ENCODE measurements around the gene COMP. TPM values are rescaled to one million over a fixed set of nuclear protein-coding genes. Genes with fewer than 3 reads are reported as not detected.

The COMP gene
- total and polyA plus RNA-seq, 9 donors, result 0.88 to 96.3 (median 8.7) TPM

GRCh38 chr19:18794692-18795091 lies 3.6 kb upstream of the COMP start:
- H3K4me1 ChIP-seq (ENCODE audit: control insufficient read depth, insufficient read depth, low read length), result peaks cover 16% of the 10 kb centered on the region
- no peak overlapping the region for H3K4me3 ChIP-seq (ENCODE audit: low read length)
- no peaks in the 10 kb centered on the region for H3K36me3 ChIP-seq (ENCODE audit: control insufficient read depth, insufficient read depth, low read length)
- peaks cover 83% of the 10 kb centered on the region for H3K27me3 ChIP-seq (ENCODE audit: control insufficient read depth, insufficient read depth, low read length)
- 100% methylated on average over 3 of the region's 6 CpGs for WGBS (ENCODE audit: insufficient coverage)
- DNase-seq, result no peak
- no peak overlapping the region for H3K27ac ChIP-seq (ENCODE audit: low read length)
- H3K9me3 ChIP-seq (replicated peaks; ENCODE audit: control insufficient read depth, low read depth, low read length), result no peaks in the 10 kb centered on the region

DNA sequence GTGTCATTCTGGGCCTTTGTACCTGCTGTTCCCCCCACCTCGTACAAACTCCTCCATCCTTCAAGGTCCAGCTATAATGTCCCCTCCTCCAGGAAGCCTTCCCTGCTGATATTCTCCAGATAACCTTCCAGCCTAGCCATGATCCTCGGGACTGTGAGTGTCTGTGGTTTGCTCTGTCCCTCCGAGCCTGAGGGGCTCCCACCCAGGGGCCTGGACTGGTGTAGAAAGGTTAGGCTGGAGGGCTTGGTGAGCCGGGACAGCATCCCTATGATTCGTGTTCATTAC lies 2.9 kb upstream of the COMP start:
- Histone ChIP-seq H3K4me3 (ENCODE audit: low read length) (no peak overlapping the region), H3K27ac (ENCODE audit: low read length) (no peak overlapping the region), H3K9me3 (replicated peaks; ENCODE audit: control insufficient read depth, low read depth, low read length) (no peaks in the 10 kb centered on the region), H3K4me1 (ENCODE audit: control insufficient read depth, insufficient read depth, low read length) (peaks cover 23% of the 10 kb centered on the region), H3K27me3 (ENCODE audit: control insufficient read depth, insufficient read depth, low read length) (peaks cover 88% of the 10 kb centered on the region), H3K36me3 (ENCODE audit: control insufficient read depth, insufficient read depth, low read length) (no peaks in the 10 kb centered on the region)
- no peak for DNase-seq
- WGBS (ENCODE audit: insufficient coverage), result 86% methylated on average over 1 of the region's 5 CpGs

DNA sequence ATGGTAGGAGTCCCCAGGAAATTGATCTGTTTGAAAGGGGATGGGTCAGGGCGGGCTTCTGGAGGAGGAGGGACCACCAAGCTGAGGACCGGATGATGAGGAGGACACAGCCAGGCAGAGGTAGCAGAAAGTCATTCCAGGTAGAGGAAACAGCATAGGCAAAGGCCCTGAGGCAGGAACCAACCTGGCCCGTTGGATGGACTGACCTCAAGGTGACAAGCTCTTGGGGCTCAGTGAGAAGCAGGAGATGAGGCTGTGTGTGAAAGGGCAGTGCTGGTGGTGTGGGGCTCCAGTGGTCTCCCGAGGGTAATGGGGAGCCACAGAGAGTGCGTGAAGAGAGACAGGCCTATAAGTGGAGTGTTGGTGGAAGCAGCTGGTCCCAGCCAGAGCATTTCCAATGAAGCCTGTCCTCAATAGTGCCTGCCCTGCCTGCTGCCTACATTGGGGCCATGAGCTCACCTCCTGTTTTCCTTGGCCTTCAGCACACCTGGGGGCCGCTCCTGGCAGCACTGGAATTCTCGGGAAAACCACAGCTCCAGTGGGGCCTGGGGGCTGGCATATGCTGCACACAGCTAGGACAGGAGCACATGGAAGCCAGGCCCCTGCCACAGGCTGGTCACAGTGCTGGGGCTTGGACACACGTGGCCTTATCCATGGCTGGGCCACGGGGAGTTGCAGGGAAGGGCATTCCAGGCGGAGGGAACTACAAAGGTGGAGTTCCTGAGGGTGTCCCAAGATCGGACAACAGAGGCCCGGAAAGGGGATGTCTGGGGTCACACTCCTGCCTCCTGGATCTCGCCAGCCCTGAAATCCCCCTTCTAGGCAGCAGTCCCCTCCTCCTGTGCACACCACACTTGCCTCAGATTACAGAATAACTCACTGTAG lies 2.3 kb upstream of the COMP start:
- DNase-seq, result no peak
- Histone ChIP-seq H3K36me3 (ENCODE audit: control insufficient read depth, insufficient read depth, low read length) (no peaks in the 10 kb centered on the region), H3K9me3 (replicated peaks; ENCODE audit: control insufficient read depth, low read depth, low read length) (no peaks in the 10 kb centered on the region), H3K27me3 (ENCODE audit: control insufficient read depth, insufficient read depth, low read length) (peaks cover 88% of the 10 kb centered on the region), H3K4me1 (ENCODE audit: control insufficient read depth, insufficient read depth, low read length) (peaks cover 26% of the 10 kb centered on the region), H3K4me3 (ENCODE audit: low read length) (no peak overlapping the region), H3K27ac (ENCODE audit: low read length) (no peak overlapping the region)
- 61% methylated on average over 12 of the region's 13 CpGs for WGBS (ENCODE audit: insufficient coverage)

GRCh38 chr19:18792661-18793060 lies 1.6 kb upstream of the COMP start:
- Histone ChIP-seq H3K4me1 (ENCODE audit: control insufficient read depth, insufficient read depth, low read length) (peaks cover 26% of the 10 kb centered on the region), H3K27ac (ENCODE audit: low read length) (no peak overlapping the region), H3K27me3 (ENCODE audit: control insufficient read depth, insufficient read depth, low read length) (peaks cover 89% of the 10 kb centered on the region), H3K4me3 (ENCODE audit: low read length) (no peak overlapping the region), H3K36me3 (ENCODE audit: control insufficient read depth, insufficient read depth, low read length) (no peaks in the 10 kb centered on the region), H3K9me3 (replicated peaks; ENCODE audit: control insufficient read depth, low read depth, low read length) (no peaks in the 10 kb centered on the region)
- no peak for DNase-seq
- WGBS (ENCODE audit: insufficient coverage), result 55% methylated on average over 2 of the region's 3 CpGs

- H3K27me3 ChIP-seq (ENCODE audit: control insufficient read depth, insufficient read depth, low read length), result peaks cover 92% of the 10 kb centered on the region
- no peak overlapping the region for H3K27ac ChIP-seq (ENCODE audit: low read length)
- H3K36me3 ChIP-seq (ENCODE audit: control insufficient read depth, insufficient read depth, low read length), result no peaks in the 10 kb centered on the region
- peaks cover 26% of the 10 kb centered on the region for H3K4me1 ChIP-seq (ENCODE audit: control insufficient read depth, insufficient read depth, low read length)
- no peaks in the 10 kb centered on the region for H3K9me3 ChIP-seq (replicated peaks; ENCODE audit: control insufficient read depth, low read depth, low read length)
- no peak for DNase-seq
- no CpG with 5 or more reads among the region's 21 CpGs for WGBS (ENCODE audit: insufficient coverage)
- H3K4me3 ChIP-seq (ENCODE audit: low read length), result peak overlapping the region; percentile 24
Observed at GRCh38 chr19:18791315-18791678, 192 bp upstream of the COMP start.

GRCh38 chr19:18789883-18790565 lies 1.1 kb downstream of the COMP start:
- WGBS (ENCODE audit: insufficient coverage), result under 1% methylated on average over 49 of the region's 65 CpGs
- Histone ChIP-seq H3K9me3 (replicated peaks; ENCODE audit: control insufficient read depth, low read depth, low read length) (no peaks in the 10 kb centered on the region), H3K27ac (ENCODE audit: low read length) (no peak overlapping the region), H3K4me3 (ENCODE audit: low read length) (peak overlapping the region; percentile 24), H3K4me1 (ENCODE audit: control insufficient read depth, insufficient read depth, low read length) (peaks cover 27% of the 10 kb centered on the region), H3K27me3 (ENCODE audit: control insufficient read depth, insufficient read depth, low read length) (peaks cover 95% of the 10 kb centered on the region), H3K36me3 (ENCODE audit: control insufficient read depth, insufficient read depth, low read length) (no peaks in the 10 kb centered on the region)
- DNase-seq, result peak; percentile 72

DNA sequence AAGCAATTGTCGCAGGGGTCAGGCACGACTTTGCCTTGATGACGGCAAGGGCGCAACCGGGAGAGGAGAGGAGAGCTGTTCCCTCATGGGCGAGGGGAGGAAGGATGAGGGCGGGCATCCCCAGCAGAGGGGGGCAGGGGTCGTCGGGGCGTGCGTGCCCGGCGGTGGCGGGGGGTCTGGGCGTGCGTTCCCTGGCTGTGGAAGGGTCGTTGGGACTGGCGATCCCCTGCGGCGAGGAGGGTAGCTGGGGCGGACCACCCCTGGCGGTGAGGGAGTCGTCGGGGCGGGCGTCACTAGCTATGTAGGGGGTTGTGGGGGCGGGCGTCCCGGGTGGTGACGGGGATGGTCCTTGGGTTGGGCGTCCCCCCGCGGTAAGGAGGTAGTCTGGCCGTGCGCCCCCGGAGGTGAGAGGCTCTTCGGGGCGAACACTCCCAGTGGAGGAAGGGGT lies 1.7 kb downstream of the COMP start:
- H3K27ac ChIP-seq (ENCODE audit: low read length), result no peak overlapping the region
- H3K36me3 ChIP-seq (ENCODE audit: control insufficient read depth, insufficient read depth, low read length), result no peaks in the 10 kb centered on the region
- H3K27me3 ChIP-seq (ENCODE audit: control insufficient read depth, insufficient read depth, low read length), result peaks cover 97% of the 10 kb centered on the region
- H3K4me3 ChIP-seq (ENCODE audit: low read length), result peak overlapping the region; percentile 5
- no peaks in the 10 kb centered on the region for H3K9me3 ChIP-seq (replicated peaks; ENCODE audit: control insufficient read depth, low read depth, low read length)
- peaks cover 27% of the 10 kb centered on the region for H3K4me1 ChIP-seq (ENCODE audit: control insufficient read depth, insufficient read depth, low read length)
- DNase-seq, result no peak
- WGBS (ENCODE audit: insufficient coverage), result 5% methylated on average over 33 of the region's 38 CpGs

DNA sequence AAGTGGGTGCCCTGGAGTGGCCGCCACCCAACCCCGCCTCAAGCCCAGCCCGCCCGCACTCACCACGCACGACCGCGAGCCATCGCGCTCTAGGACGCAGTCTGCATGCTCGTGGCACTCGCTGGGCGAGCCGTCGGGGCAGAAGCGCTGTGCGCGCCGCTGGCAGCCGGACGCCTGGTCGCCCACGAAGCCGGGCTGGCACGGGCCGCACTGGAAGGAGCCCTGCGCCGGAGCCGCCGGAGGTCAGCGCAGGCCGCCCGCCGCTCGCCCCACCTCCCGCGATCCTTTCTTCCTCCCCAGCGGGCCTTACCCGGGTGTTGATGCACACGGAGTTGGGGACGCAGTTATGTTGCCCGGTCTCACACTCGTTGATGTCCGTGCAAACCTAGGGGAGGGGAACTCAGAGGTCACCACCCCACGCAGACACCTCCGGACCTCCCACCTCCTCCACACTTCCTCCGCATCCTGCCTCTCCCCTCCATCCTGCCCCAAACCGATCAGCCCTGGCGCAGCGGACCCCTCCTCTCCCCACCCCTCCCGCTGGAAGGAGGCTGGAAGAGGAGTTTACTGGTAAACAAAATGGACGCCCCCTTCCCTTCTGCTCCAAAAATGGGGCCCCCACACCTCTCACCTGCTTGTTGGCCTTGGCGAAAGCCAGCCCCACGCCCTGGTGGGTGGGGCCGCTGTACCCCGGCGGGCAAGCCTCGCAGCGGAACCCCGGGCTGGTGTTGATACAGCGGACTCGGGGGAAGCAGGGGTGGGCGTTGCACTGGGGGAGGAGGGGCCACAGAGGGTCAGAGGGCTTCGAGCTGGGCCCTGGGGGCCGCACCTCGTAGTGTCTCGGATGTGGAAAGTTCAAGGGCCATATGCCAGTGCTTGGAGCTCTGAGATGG lies 2.3 kb downstream of the COMP start:
- 3% methylated on average over 52 of the region's 68 CpGs for WGBS (ENCODE audit: insufficient coverage)
- Histone ChIP-seq H3K4me3 (ENCODE audit: low read length) (no peak overlapping the region), H3K27ac (ENCODE audit: low read length) (no peak overlapping the region), H3K4me1 (ENCODE audit: control insufficient read depth, insufficient read depth, low read length) (peaks cover 27% of the 10 kb centered on the region), H3K9me3 (replicated peaks; ENCODE audit: control insufficient read depth, low read depth, low read length) (no peaks in the 10 kb centered on the region), H3K36me3 (ENCODE audit: control insufficient read depth, insufficient read depth, low read length) (no peaks in the 10 kb centered on the region), H3K27me3 (ENCODE audit: control insufficient read depth, insufficient read depth, low read length) (peaks cover 100% of the 10 kb centered on the region)
- DNase-seq, result no peak

DNA sequence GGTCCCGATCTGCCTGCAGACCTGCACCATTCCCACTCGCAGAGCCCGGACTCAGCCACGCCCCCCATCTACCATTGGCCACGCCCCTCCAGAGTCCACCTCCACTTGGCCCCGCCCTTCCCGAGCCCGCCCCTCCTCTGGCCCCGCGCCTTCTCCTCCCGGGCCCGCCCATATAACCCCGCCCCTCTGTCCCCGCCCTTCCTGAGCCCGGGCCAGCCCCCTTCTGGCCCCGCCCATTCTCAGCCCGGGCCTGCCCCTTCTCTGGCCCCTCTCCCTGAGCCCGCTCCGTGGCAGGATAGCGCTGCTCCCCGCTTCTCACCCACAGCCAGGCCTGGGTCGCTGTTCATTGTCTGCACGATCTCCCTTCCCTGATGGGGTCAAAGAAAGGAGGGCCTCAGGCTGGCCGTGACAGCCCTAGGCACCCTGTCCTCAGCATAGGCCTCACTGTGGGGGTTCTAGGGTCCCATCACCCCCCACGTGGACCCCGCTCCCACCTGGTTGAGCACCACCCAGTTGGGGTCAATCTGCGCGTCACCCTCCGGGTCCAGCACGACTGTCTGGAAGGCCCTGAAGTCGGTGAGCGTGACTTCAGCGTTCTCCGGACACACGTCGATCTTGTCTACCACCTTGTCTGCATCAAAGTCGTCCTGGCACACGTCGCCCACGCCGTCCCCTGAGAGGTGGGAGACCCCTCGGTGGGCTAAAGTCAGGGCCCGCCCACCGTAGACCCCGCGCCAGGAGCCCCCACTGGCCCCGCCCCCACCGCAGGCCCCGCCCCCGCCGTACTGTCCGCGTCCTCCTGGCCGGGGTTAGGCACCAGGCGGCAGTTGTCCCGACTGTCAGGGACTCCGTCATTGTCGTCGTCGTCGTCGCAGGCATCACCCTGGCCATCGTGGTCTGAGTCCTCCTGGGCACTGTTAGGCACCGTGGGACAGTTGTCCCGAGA lies 5.7 kb downstream of the COMP start:
- DNase-seq, result peak; percentile 60
- 8% methylated on average over 63 of the region's 65 CpGs for WGBS (ENCODE audit: insufficient coverage)
- Histone ChIP-seq H3K27ac (ENCODE audit: low read length) (peak overlapping the region; percentile 20), H3K4me1 (ENCODE audit: control insufficient read depth, insufficient read depth, low read length) (peaks cover 19% of the 10 kb centered on the region), H3K36me3 (ENCODE audit: control insufficient read depth, insufficient read depth, low read length) (no peaks in the 10 kb centered on the region), H3K27me3 (ENCODE audit: control insufficient read depth, insufficient read depth, low read length) (peaks cover 67% of the 10 kb centered on the region), H3K4me3 (ENCODE audit: low read length) (no peak overlapping the region), H3K9me3 (replicated peaks; ENCODE audit: control insufficient read depth, low read depth, low read length) (no peaks in the 10 kb centered on the region)
